ENCODE measurements around the gene CCL25.

DNA sequence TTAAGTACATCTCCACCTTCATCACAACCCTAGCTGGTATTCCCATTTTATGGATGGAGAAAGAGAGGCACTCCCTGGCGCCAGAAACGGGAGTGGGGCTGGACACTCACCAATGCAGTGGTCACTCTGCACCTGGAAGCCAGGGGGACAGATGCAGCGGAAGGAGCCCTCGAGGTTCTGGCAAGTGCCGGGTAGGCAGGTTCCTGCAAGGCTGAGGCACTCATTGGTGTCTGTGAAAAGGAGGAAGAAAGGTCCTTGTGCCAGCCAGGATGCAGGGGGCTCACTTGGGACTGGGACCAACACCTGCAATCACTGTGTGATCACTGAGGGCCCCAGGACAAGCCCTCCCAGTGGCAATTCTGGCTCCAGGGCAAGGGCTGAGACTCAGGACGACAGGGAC, 41.8 kb downstream of the CCL25 start:
- TF ChIP-seq EP300 (IDR thresholded peaks at IDR 0.05), result no peak
- TF ChIP-seq POLR2A (IDR thresholded peaks at IDR 0.05), result no peak

All from suprapubic skin (tissue), 2 donors.